B cell (primary cell): ENCODE results near the gene NOL9. TPM values are rescaled to one million over a fixed set of nuclear protein-coding genes. Genes with fewer than 3 reads are reported as not detected.
A peak's percentile ranks its signal among the peaks of the same experiment; 100 is the strongest.

Experiments
- ATAC-seq: fragments of 200-7000 bp; cut with Tn5 transposase; one replicate; pipeline ENCODE4 v1.10.0; 2021; ENCODE audit warnings: low read depth, mild to moderate bottlenecking, moderate number of reproducible peaks, moderate library complexity
- CTCF ChIA-PET: fragments of 350-600 bp; sonication (Branson Sonifier 250); formaldehyde crosslinking; loops from one replicate; lab custom pipeline; 2021; ENCODE audit warnings: antibody characterized with exemption, inconsistent platforms; lab: Charles Lee
- POLR2A ChIA-PET: fragments of 350-600 bp; sonication (Branson Sonifier 250); formaldehyde crosslinking; loops from one replicate; lab custom pipeline; 2021; ENCODE audit warnings: antibody characterized with exemption; lab: Charles Lee
- DNase-seq: peaks from one replicate; pipeline ENCODE4 v3.0.0; 2013
- H2AFZ ChIP-seq: 2 replicates; pipeline ENCODE4 v1.6.1; 2012; ENCODE audit warnings: mild to moderate bottlenecking, low read depth, low read length; ENCODE audit not compliant: insufficient read depth, poor library complexity, severe bottlenecking
- H3K27ac ChIP-seq, 2 donors: 1 replicate in 1 of 2; 2 replicates in 1 of 2; pipeline ENCODE4 v1.5.1; 2012 to 2013; ENCODE audit warnings: low read length in 2 of 2, mild to moderate bottlenecking in 2 of 2, moderate library complexity in 1 of 2
- H3K27me3 ChIP-seq, 4 experiments: fragments of 200-600 bp in 1 of 4; sonication (generic) in 1 of 4; replicated peaks in 1 of 4; 1 replicate in 2 of 4; 2 replicates in 2 of 4; pipeline versions ENCODE4 v1.6.1 to v1.7.0; 2013 to 2016; ENCODE audit warnings: low read length in 3 of 4, mild to moderate bottlenecking in 2 of 4, mixed read lengths in 1 of 4, moderate library complexity in 1 of 4; ENCODE audit not compliant: insufficient read depth in 4 of 4, control insufficient read depth in 3 of 4; ENCODE audit errors: control extremely low read depth in 1 of 4
- H3K36me3 ChIP-seq, 2 experiments: replicated peaks in 1 of 2; 1 replicate in 1 of 2; 2 replicates in 1 of 2; pipeline versions ENCODE4 v1.6.1 to v1.7.1; 2013; ENCODE audit warnings: low read length in 1 of 2; ENCODE audit not compliant: insufficient read depth in 2 of 2, control insufficient read depth in 1 of 2; ENCODE audit errors: control extremely low read depth in 1 of 2, extremely low read depth in 1 of 2
- H3K4me1 ChIP-seq, 2 donors: fragments of 200-600 bp in 1 of 2; sonication (generic) in 1 of 2; 1 replicate in 1 of 2; 2 replicates in 1 of 2; pipeline versions ENCODE4 v1.5.1 to v1.6.1; 2013 to 2017; ENCODE audit warnings: low read length in 2 of 2; ENCODE audit not compliant: control insufficient read depth in 2 of 2, insufficient read depth in 2 of 2
- H3K4me2 ChIP-seq: replicated peaks from 2 replicates; pipeline ENCODE3; 2012; ENCODE audit warnings: mild to moderate bottlenecking, low read depth, low read length; ENCODE audit not compliant: poor library complexity, severe bottlenecking
- H3K4me3 ChIP-seq, 5 experiments: fragments of 200-600 bp in 1 of 5; sonication (generic) in 1 of 5; 1 replicate in 3 of 5; 2 replicates in 2 of 5; pipeline versions ENCODE4 v1.5.1 to v1.7.0; 2011 to 2016; ENCODE audit warnings: low read length in 4 of 5, mild to moderate bottlenecking in 4 of 5, low read depth in 2 of 5, control low read depth in 1 of 5, moderate library complexity in 1 of 5; ENCODE audit not compliant: insufficient read depth in 1 of 5; ENCODE audit errors: control extremely low read depth in 1 of 5, extremely low read depth in 1 of 5
- H3K79me2 ChIP-seq: fragments of 200-600 bp; sonication (generic); one replicate; pipeline ENCODE4 v1.6.0; 2016; ENCODE audit warnings: low read length; ENCODE audit not compliant: control insufficient read depth, insufficient read depth
- H3K9ac ChIP-seq: fragments of 200-600 bp; sonication (generic); 2 replicates; pipeline ENCODE4 v1.6.1; 2017; ENCODE audit warnings: mild to moderate bottlenecking, low read length, moderate library complexity
- H3K9me3 ChIP-seq, 3 donors: one replicate each; pipeline versions ENCODE4 v1.6.1 to v1.7.1; 2013; ENCODE audit warnings: low read length in 2 of 3; ENCODE audit not compliant: control insufficient read depth in 2 of 3, insufficient read depth in 1 of 3; ENCODE audit errors: control extremely low read depth in 1 of 3
- H4K20me1 ChIP-seq: 2 replicates; pipeline ENCODE4 v1.6.0; 2012; ENCODE audit warnings: mild to moderate bottlenecking, low read length; ENCODE audit not compliant: insufficient read depth, control insufficient read depth, poor library complexity, severe bottlenecking
- H3K27ac Mint-ChIP-seq: one replicate; pipeline ENCODE4 v1.8.0; 2021; ENCODE audit warnings: mixed read lengths
- H3K27me3 Mint-ChIP-seq: one replicate; pipeline ENCODE4 v1.8.0; 2021; ENCODE audit warnings: mixed read lengths
- H3K4me1 Mint-ChIP-seq: one replicate; pipeline ENCODE4 v1.8.0; 2021; ENCODE audit warnings: mixed read lengths
- H3K4me3 Mint-ChIP-seq: one replicate; pipeline ENCODE4 v1.8.0; 2021; ENCODE audit warnings: mixed read lengths
- H3K9me3 Mint-ChIP-seq: one replicate; pipeline ENCODE4 v1.8.0; 2022; ENCODE audit warnings: mixed read lengths; ENCODE audit not compliant: insufficient read depth
- CTCF ChIP-seq: fragments of 200-600 bp; IDR thresholded peaks from one replicate; pipeline ENCODE4 v1.8.0; 2022; ENCODE audit warnings: antibody characterized with exemption, mild to moderate bottlenecking
- EZH2 ChIP-seq: IDR thresholded peaks from 2 replicates; pipeline ENCODE4 v1.6.1; 2012; ENCODE audit warnings: borderline replicate concordance, low read depth, mild to moderate bottlenecking, moderate library complexity, low read length; ENCODE audit not compliant: insufficient read depth, poor library complexity, severe bottlenecking
- WGBS: methylation state at CpG from one replicate; pipeline ENCODE4 v1.1.5; 2013; ENCODE audit warnings: missing lambda C conversion rate; ENCODE audit not compliant: insufficient coverage; 5-methylcytosine and 5-hydroxymethylcytosine counted together
- intact Hi-C: fragments of 100-400 bp; cut with micrococcal nuclease; formaldehyde crosslinking; loops from one replicate; pipeline ENCODE4 v1.10.0; 2022
- polyA plus RNA-seq: library from polyadenylated mRNA; depleted of rRNA; stranded (reverse); fragments of >200 nt; gene quantifications from 2 replicates; pipeline ENCODE4 v1.2.3, GENCODE V29; 2012
- total RNA-seq, 2 donors: library from RNA; stranded (reverse); fragments of 120-200 nt in 1 of 2; gene quantifications; 1 replicate in 1 of 2; 2 replicates in 1 of 2; pipeline versions ENCODE4 v1.2.3 to v1.2.4, GENCODE V29; 2013 to 2022

The NOL9 gene
- total and polyA plus RNA-seq, 2 donors (not counting 1 experiment from before 2014, with no cell fraction given), result 23.8 to 49.5 TPM

GRCh38 chr1:6603238-6603914 lies 49.1 kb upstream of the NOL9 start:
- H3K27me3 ChIP-seq, result no peaks in the 10 kb centered on the region
- WGBS, result under 1% methylated on average over 33 of the region's 36 CpGs
- ATAC-seq (peak; percentile 34), DNase-seq (peak; percentile 87)
- CTCF ChIA-PET, result interaction anchor here (1.1 to 5.4 kb wide), 5 partner anchors 13 to 48 kb away, joined by 3 to 33 read pairs (median 7); partner anchors contain the start of genes NOL9, TAS1R1 and THAP3
- intact Hi-C loops, result loop anchor here (1.0 to 2.0 kb wide), 3 partner anchors 10 to 181 kb away; partner anchors contain the start of genes CAMTA1 and PHF13
- peak overlapping the region; percentile 78 for H3K9ac ChIP-seq
- peaks cover 30% of the 10 kb centered on the region for H4K20me1 ChIP-seq
- H3K27me3 Mint-ChIP-seq, result no peaks in the 10 kb centered on the region
- H3K4me2 ChIP-seq, result peak overlapping the region; percentile 100
- H3K9me3 ChIP-seq, result no peaks in the 10 kb centered on the region
- peak overlapping the region; percentile 91 for H3K4me3 Mint-ChIP-seq
- H3K27ac Mint-ChIP-seq, result peak overlapping the region; percentile 99
- no peaks in the 10 kb centered on the region for H3K36me3 ChIP-seq
- peak overlapping the region; percentile 89 for H2AFZ ChIP-seq
- peaks cover 29 to 43% of the 10 kb centered on the region in 2 donors for H3K4me1 ChIP-seq
- TF ChIP-seq CTCF (no peak), EZH2 (no peak)
- H3K4me3 ChIP-seq, result peak overlapping the region; percentile 68 to 94 (median 82)
- POLR2A ChIA-PET, result interaction anchor here (0.5 to 3.4 kb wide), 8 partner anchors 9 to 49 kb away, joined by 3 to 21 read pairs (median 6); partner anchors contain the start of genes NOL9, PHF13, TAS1R1 and THAP3
- H3K9me3 Mint-ChIP-seq, result no peaks in the 10 kb centered on the region
- peaks cover 33% of the 10 kb centered on the region for H3K79me2 ChIP-seq
- peak overlapping the region; percentile 94 to 95 for H3K27ac ChIP-seq
- H3K4me1 Mint-ChIP-seq, result peaks cover 38% of the 10 kb centered on the region
